ENCODE measurements around the gene PCDHB13.
"Not testable (repeated sequence)": the region's sequence is repeated elsewhere in the genome, so short reads cannot be mapped to it uniquely, and the experiment has no call there.

The PCDHB13 gene

DNA sequence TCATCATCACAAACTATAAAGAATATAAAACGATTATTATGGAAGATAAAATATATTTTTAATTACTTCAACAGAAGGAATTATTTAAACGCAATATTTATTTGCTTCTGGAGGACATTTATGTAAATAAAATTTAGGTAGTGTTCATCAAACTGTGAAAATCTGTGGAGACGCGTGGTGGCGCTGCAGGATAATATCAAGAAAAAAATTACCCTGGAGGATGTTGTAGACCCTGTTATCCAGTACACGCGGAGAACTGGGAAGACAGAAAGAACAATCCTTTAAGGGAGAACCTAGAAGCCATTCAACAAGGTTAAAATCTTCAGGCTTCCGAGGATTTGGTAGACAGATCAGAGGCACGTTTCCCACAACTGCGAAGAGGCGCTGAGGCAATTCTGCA, 5.2 kb upstream of the PCDHB13 start, which contains the start of gene PCDHB12:
Gene PCDHB12, plus strand, starts transcription at position 242 of the 400 bp plus-strand sequence. CDS start 189 bp downstream, outside the sequence.
- FAIRE-seq = no peak

DNA sequence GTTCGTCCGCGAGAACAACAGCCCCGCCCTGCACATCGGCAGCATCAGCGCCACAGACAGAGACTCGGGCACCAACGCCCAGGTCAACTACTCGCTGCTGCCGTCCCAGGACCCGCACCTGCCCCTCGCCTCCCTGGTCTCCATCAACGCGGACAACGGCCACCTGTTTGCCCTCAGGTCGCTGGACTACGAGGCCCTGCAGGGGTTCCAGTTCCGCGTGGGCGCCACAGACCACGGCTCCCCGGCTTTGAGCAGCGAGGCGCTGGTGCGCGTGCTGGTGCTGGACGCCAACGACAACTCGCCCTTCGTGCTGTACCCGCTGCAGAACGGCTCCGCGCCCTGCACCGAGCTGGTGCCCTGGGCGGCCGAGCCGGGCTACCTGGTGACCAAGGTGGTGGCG, 3.4 kb upstream of the PCDHB13 start:
- not testable (repeated sequence) for FAIRE-seq

DNA sequence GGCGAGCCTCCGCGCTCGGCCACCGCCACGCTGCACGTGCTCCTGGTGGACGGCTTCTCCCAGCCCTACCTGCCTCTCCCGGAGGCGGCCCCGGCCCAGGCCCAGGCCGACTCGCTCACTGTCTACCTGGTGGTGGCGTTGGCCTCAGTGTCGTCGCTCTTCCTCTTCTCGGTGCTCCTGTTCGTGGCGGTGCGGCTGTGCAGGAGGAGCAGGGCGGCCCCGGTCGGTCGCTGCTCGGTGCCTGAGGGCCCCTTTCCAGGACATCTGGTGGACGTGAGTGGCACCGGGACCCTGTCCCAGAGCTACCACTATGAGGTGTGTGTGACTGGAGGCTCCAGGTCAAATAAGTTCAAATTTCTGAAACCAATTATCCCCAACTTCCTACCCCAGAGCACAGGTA, 2.9 kb upstream of the PCDHB13 start:
- not testable (repeated sequence) for FAIRE-seq

DNA sequence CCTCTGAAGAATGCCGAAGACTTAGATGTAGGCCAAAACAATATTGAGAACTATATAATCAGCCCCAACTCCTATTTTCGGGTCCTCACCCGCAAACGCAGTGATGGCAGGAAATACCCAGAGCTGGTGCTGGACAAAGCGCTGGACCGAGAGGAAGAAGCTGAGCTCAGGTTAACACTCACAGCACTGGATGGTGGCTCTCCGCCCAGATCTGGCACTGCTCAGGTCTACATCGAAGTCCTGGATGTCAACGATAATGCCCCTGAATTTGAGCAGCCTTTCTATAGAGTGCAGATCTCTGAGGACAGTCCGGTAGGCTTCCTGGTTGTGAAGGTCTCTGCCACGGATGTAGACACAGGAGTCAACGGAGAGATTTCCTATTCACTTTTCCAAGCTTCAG, 864 bp downstream of the PCDHB13 start:
- FAIRE-seq = not testable (repeated sequence)

DNA sequence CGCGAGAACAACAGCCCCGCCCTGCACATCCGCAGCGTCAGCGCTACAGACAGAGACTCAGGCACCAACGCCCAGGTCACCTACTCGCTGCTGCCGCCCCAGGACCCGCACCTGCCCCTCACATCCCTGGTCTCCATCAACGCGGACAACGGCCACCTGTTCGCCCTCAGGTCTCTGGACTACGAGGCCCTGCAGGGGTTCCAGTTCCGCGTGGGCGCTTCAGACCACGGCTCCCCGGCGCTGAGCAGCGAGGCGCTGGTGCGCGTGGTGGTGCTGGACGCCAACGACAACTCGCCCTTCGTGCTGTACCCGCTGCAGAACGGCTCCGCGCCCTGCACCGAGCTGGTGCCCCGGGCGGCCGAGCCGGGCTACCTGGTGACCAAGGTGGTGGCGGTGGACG, 1.8 kb downstream of the PCDHB13 start:
- not testable (repeated sequence) for FAIRE-seq

DNA sequence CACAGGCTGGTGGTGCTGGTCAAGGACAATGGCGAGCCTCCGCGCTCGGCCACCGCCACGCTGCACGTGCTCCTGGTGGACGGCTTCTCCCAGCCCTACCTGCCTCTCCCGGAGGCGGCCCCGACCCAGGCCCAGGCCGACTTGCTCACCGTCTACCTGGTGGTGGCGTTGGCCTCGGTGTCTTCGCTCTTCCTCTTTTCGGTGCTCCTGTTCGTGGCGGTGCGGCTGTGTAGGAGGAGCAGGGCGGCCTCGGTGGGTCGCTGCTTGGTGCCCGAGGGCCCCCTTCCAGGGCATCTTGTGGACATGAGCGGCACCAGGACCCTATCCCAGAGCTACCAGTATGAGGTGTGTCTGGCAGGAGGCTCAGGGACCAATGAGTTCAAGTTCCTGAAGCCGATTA, 2.3 kb downstream of the PCDHB13 start:
- not testable (repeated sequence) for FAIRE-seq

DNA sequence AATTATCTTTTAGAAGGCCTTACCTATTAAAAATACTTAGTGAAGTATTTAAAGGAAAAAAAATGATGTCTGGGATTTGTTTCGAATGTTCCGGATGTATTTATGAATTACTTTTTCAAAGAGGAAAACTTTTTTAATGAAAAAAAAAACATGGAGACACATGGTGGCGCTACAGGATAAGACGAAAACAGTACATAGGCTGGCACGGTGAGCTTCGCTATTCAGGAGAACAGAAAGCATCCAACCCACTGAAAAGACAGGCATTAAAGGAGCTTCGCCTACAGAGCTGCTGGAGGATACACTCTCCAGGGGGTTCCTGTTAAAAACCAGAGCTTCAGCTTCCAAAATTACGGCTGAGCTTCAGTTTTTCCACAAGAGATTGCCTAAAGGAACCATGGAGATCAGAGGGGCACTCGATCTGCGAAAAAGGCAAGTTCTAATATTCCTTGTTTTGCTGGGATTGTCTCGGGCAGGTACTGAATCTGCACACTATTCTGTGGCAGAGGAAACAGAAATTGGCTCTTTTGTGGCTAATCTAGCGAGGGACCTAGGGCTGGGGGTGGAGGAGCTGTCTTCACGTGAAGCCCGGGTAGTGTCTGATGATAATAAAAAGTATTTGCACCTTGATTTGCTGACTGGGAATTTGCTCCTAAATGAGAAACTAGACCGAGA, 9.5 kb downstream of the PCDHB13 start, which contains the start of gene PCDHB14:
Gene PCDHB14, plus strand, starts transcription at position 232 of the 672 bp plus-strand sequence. Its CDS starts 163 bp downstream, at position 395.
- no peak for FAIRE-seq

DNA sequence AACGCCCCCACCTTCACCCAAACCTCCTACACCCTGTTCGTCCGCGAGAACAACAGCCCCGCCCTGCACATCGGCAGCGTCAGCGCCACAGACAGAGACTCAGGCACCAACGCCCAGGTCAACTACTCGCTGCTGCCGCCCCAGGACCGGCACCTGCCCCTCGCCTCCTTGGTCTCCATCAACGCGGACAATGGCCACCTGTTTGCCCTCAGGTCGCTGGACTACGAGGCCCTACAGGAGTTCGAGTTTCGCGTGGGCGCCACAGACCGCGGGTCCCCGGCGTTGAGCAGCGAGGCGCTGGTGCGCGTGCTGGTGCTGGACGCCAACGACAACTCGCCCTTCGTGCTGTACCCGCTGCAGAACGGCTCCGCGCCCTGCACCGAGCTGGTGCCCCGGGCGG, 11.1 kb downstream of the PCDHB13 start:
- not testable (repeated sequence) for FAIRE-seq

DNA sequence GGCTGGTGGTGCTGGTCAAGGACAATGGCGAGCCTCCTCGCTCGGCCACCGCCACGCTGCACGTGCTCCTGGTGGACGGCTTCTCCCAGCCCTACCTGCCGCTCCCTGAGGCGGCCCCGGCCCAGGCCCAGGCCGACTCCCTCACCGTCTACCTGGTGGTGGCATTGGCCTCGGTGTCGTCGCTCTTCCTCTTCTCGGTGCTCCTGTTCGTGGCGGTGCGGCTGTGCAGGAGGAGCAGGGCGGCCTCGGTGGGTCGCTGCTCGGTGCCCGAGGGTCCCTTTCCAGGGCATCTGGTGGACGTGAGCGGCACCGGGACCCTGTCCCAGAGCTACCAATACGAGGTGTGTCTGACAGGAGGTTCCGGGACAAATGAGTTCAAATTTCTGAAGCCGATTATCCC, 11.7 kb downstream of the PCDHB13 start:
- not testable (repeated sequence) for FAIRE-seq

DNA sequence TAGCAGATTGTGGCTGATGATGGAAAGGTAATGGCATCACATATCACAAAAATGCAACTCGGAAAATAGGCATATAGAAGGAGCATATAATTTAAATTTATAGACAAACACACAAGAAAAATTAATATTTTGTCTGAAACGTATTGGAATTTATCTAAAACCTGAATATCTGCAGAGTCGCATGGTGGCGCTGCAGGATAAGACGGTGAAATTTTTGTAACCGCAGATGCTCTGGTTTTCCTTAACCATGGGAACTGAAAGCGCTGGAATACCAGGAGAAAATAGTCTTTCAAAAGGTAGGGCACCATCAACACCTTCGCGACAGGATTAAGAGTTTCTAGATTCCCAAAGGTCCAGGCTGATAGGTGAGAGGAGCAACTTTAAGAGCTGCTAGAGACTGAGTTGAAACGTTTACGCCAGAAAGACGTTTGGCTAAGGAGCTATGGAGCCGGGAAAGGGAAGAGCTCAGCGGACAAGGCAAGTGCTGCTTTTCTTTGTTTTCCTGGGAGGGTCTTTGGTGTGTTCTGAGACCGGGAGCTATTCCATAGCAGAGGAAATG, 20.5 kb downstream of the PCDHB13 start:
- FAIRE-seq = no peak

DNA sequence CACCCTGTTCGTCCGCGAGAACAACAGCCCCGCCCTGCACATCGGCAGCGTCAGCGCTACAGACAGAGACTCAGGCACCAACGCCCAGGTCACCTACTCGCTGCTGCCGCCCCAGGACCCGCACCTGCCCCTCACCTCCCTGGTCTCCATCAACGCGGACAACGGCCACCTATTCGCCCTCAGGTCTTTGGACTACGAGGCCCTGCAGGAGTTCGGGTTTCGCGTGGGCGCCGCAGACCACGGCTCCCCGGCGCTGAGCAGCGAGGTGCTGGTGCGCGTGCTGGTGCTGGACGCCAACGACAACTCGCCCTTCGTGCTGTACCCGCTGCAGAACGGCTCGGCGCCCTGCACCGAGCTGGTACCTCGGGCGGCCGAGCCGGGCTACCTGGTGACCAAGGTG, 22.2 kb downstream of the PCDHB13 start:
- FAIRE-seq = not testable (repeated sequence)

DNA sequence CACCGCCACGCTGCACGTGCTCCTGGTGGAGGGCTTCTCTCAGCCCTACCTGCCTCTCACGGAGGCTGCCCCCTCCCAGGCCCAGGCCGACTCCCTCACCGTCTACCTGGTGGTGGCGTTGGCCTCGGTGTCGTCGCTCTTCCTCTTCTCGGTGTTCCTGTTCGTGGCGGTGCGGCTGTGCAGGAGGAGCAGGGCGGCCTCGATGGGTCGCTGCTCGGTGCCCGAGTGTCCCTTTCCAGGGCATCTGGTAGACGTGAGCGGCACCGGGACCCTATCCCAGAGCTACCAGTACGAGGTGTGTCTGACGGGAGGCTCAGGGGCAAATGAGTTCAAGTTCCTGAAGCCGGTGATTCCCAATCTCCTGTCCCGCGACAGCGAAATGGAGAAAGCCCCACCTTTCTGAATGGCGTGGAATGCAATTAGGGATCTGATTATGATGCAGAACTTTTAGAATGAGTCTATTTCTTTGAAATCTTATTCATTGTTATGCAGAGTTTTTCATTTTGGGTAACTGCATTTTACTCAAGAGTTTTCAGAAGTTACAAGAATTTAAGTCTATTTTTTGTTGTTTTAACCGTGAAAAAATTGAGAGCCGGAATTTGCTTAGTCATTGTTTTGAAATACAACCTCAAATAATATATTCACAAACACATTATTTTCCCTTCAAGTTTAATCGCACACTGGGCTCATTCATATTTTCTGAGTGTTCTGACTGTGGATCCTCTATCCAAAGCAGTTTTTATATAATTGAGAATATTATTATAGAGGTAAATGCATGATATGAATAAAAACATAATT, 23.0 kb downstream of the PCDHB13 start:
- no peak for FAIRE-seq

DNA sequence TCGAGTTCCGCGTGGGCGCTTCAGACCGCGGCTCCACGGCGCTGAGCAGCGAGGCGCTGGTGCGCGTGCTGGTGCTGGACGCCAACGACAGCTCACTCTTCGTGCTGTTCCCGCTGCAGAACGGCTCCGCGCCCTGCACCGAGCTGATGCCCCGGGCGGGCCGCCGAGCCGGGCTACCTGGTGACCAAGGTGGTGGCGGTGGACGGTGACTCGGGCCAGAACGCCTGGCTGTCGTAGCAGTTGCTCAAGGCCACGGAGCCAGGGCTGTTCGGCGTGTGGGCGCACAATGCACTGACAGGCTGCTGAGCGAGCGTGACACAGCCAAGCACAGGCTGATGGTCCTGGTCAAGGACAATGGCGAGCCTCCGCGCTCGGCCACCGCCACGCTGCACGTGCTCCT, 27.8 kb downstream of the PCDHB13 start:
- FAIRE-seq = no peak

DNA sequence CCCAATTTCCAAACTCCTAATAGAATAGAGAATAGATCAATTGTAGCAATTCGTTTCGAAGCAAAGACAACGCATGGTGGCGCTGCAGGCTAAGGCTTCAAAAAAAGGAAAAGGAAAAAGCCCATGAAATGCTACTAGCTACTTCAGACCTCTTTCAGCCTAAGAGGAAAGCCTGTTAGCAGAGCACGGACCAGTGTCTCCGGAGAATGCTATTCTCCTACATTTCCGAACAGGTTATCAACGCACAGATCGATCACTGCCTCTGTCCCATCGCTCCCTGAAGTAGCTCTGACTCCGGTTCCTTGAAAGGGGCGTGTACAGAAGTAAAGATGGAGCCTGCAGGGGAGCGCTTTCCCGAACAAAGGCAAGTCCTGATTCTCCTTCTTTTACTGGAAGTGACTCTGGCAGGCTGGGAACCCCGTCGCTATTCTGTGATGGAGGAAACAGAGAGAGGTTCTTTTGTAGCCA, 31.6 kb downstream of the PCDHB13 start, which contains the start of gene PCDHB15:
Gene PCDHB15, plus strand, starts transcription at position 146 of the 468 bp plus-strand sequence. Its CDS starts 184 bp downstream, at position 330.
- no peak for FAIRE-seq

DNA sequence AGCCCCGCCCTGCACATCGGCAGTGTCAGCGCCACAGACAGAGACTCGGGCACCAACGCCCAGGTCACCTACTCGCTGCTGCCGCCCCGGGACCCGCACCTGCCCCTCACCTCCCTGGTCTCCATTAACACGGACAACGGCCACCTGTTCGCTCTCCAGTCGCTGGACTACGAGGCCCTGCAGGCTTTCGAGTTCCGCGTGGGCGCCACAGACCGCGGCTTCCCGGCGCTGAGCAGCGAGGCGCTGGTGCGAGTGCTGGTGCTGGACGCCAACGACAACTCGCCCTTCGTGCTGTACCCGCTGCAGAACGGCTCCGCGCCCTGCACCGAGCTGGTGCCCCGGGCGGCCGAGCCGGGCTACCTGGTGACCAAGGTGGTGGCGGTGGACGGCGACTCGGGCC, 33.3 kb downstream of the PCDHB13 start:
- FAIRE-seq = not testable (repeated sequence)

DNA sequence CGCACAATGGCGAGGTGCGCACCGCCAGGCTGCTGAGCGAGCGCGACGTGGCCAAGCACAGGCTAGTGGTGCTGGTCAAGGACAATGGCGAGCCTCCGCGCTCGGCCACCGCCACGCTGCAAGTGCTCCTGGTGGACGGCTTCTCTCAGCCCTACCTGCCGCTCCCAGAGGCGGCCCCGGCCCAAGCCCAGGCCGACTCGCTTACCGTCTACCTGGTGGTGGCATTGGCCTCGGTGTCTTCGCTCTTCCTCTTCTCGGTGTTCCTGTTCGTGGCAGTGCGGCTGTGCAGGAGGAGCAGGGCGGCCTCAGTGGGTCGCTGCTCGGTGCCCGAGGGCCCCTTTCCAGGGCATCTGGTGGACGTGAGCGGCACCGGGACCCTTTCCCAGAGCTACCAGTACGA, 33.7 kb downstream of the PCDHB13 start:
- FAIRE-seq = not testable (repeated sequence)

DNA sequence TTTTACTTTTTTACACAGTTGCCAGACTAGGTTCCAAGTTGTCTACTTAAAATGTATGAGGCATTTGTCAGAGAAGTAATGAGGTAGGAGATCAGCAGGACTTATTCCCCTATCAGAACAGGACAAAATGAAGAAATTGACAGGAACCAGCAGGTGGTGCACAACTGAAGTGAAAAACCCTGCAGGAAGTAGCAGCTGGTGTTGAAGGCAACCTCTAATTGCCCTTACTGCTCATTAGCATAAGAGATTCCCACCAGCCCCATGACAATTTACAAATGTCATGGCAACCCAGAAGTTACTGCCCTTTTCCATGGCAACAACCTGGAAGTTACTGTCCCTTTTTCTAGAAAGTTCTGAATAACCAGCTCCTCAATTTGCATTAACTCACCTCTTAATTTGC, 36.9 kb downstream of the PCDHB13 start:
- FAIRE-seq = no peak

DNA sequence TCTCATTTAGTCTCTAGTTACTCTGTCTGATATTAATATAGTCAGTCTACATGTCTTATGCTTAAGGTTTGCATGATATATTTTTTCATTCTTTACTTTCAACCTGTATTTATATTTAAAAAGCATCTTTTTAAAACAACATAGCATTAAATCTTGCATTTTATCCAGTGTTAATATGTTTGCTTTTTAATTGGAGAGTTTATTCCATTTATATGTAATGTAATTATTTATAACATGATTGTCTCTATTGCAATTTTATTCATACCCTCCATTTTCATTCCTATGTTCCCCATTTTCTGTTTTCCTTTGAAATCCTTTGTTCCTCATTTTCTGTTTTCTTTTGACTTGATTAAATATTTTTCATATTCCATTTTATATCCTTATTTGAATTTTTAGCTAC, 44.7 kb downstream of the PCDHB13 start:
- FAIRE-seq = no peak

DNA sequence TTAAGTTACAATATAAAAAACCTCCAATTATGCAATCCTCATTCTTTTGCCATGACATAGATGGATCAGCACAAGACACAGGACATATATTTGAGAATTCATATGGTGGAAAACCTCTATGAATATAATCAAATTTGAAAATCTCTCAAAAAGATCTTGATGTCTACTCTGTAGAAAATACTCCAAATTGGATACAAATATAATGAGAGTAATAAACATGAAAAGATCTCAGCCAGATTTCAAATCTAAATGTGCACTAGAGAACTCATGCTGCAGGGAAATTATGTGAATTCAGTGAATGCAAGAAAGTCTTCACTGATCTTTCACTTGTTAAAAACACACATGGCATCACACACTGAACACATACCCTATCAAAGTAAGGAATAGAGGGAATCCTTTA, 45.2 kb downstream of the PCDHB13 start:
- no peak for FAIRE-seq

DNA sequence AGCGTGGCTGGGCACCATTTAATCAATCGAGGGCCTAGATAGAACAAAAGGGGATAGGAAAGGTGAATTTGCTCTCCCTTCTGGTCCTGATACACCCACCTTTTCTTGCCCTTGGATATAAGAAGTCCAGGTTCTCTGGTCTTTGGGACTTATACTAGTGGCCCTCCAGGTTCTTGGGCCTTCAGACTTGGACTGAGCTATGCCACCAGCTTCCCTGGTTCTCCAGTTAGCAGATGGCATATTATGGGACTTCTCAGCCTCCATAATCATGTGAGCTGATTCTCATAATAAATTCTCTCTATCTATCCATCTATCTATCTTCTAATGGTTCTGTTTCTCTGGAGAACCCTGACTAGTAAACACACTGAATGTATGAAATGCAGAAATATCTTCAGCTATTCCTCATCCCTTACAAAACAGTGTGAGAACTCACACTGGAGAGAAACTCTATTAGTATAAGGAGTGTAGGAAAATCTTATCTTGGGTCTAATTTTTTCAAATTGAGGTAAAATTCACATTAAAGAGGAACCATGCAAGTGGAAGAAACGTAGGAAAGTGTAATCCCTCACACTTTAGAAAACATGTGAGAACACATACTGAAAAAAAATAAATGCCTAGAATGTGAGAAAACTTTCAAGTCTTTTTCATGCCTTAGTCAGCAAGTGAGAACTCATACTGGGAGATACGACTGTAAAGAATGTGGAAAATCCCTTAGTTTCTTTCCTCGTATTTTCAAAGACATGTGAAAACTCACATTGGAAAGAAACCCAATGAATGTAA, 46.9 kb downstream of the PCDHB13 start:
- no peak for FAIRE-seq

DNA sequence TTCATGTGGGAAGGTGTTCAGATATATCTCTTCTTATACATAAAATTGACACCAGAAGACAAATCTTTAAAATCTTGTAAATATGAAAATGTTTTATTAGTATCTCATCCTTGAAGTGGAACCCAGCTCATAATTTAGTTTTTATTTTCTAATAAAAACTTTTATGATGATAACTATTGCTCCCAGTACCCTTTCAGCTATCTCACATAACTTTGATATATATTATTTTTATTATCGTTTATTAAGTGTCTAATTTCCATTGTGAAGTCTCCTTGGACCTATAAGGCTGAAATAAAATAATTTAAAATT, 47.5 kb downstream of the PCDHB13 start:
- no peak for FAIRE-seq

Data from islet of Langerhans (tissue), 1 donor.